H1 (cell line): ENCODE measurements around the gene SLC12A2. TPM values are rescaled to one million over a fixed set of nuclear protein-coding genes. Genes with fewer than 3 reads are reported as not detected.

ENCODE experiments used
- CHD7 ChIP-seq: fragments of 300-600 bp; sonication (generic); IDR thresholded peaks from 2 replicates; pipeline ENCODE4 v1.7.1; 2012; ENCODE audit warnings: low read length, moderate library complexity, mild to moderate bottlenecking, inconsistent platforms; ENCODE audit not compliant: insufficient replicate concordance
- HDAC2 ChIP-seq, 2 experiments: fragments of 300-600 bp in 1 of 2; sonication (generic) in 1 of 2; IDR thresholded peaks; 2 replicates each; pipeline ENCODE4 v1.6.1; 2011 to 2012; ENCODE audit warnings: low read depth in 2 of 2, low read length in 2 of 2, mild to moderate bottlenecking in 2 of 2, moderate library complexity in 2 of 2, borderline replicate concordance in 1 of 2, inconsistent platforms in 1 of 2
- ZNF274 ChIP-seq: IDR thresholded peaks from 2 replicates; pipeline ENCODE4 v1.7.0; 2012; ENCODE audit warnings: low read length, borderline replicate concordance; ENCODE audit errors: extremely low read depth
- polyA plus RNA-seq, 7 experiments: library from polyadenylated mRNA; depleted of rRNA in 3 of 7; stranded (reverse) in 5 of 7; unstranded in 2 of 7; fragments of >200 nt in 5 of 7; fragments of 200-250 nt in 2 of 7; gene quantifications; 1 replicate in 5 of 7; 2 replicates in 1 of 7; 4 replicates in 1 of 7; pipeline versions ENCODE4 v1.2.1 to v1.2.3, GENCODE V29; 2011 to 2013; ENCODE audit warnings: missing spikeins in 2 of 7, mixed read lengths in 2 of 7
- total RNA-seq: library from RNA; stranded (reverse); fragmentation: NEBNext Ultra II Directional; extraction: Animal tissue kit (Norgen Biotek cat#: 25700); gene quantifications from 2 replicates; pipeline ENCODE4 v1.2.1, GENCODE V29; 2021

Gene SLC12A2
- total and polyA plus RNA-seq, 2 of the 8 experiments (the other 6 are each of a cell fraction or from before 2014, with no cell fraction given), result 2.6 to 16.2 TPM

- TF ChIP-seq CHD7, result no peak
- TF ChIP-seq HDAC2 (IDR thresholded peaks at IDR 0.05; ENCODE audit: borderline replicate concordance in 1 of 2, low read depth in 2 of 2, low read length in 2 of 2), result no peak
- TF ChIP-seq ZNF274, result no peak
Measured at GRCh38 chr5:128116445-128116844, 32.9 kb downstream of the SLC12A2 start (continued).
